ENCODE data around the gene SYNE2.
"Not testable (repeated sequence)": the region's sequence is repeated elsewhere in the genome, so short reads cannot be mapped to it uniquely, and the experiment has no call there.

Gene SYNE2

GRCh38 chr14:64092338-64092737 is 239.5 kb downstream of the SYNE2 start:
- Mint-ChIP-seq H3K27me3 (no peaks in the 10 kb centered on the region), H3K36me3 (peaks cover 55% of the 10 kb centered on the region), H3K9me3 (no peaks in the 10 kb centered on the region), H3K4me1 (no peaks in the 10 kb centered on the region), H3K27ac (no peak overlapping the region), H3K4me3 (no peak overlapping the region)
- CTCF ChIA-PET = no interaction called here
- no peak for DNase-seq

GRCh38 chr14:64092940-64093339 is 240.1 kb downstream of the SYNE2 start:
- H3K27me3 Mint-ChIP-seq = no peaks in the 10 kb centered on the region
- H3K27ac Mint-ChIP-seq = no peak overlapping the region
- no peak for DNase-seq
- H3K4me3 Mint-ChIP-seq = no peak overlapping the region
- H3K36me3 Mint-ChIP-seq = peaks cover 58% of the 10 kb centered on the region
- no peaks in the 10 kb centered on the region for H3K4me1 Mint-ChIP-seq
- no peaks in the 10 kb centered on the region for H3K9me3 Mint-ChIP-seq
- CTCF ChIA-PET = no interaction called here

- no peaks in the 10 kb centered on the region for H3K9me3 Mint-ChIP-seq
- no peaks in the 10 kb centered on the region for H3K4me1 Mint-ChIP-seq
- no peak overlapping the region for H3K4me3 Mint-ChIP-seq
- DNase-seq = no peak
- H3K27ac Mint-ChIP-seq = no peak overlapping the region
- CTCF ChIA-PET = no interaction called here
- no peaks in the 10 kb centered on the region for H3K27me3 Mint-ChIP-seq
- peaks cover 65% of the 10 kb centered on the region for H3K36me3 Mint-ChIP-seq
Observed at GRCh38 chr14:64095620-64096019, 242.8 kb downstream of the SYNE2 start.

- no peak for DNase-seq
- no peaks in the 10 kb centered on the region for H3K4me1 Mint-ChIP-seq
- no peaks in the 10 kb centered on the region for H3K9me3 Mint-ChIP-seq
- CTCF ChIA-PET = interaction anchor here (0.6 kb wide), 1 partner anchor 165 kb away, joined by 3 read pairs; no protein-coding TSS in a partner anchor
- peak overlapping the region; percentile 46 for H3K27ac Mint-ChIP-seq
- peaks cover 68% of the 10 kb centered on the region for H3K36me3 Mint-ChIP-seq
- H3K27me3 Mint-ChIP-seq = no peaks in the 10 kb centered on the region
- H3K4me3 Mint-ChIP-seq = no peak overlapping the region
Observed at GRCh38 chr14:64098120-64098519, 245.3 kb downstream of the SYNE2 start.

- H3K4me3 Mint-ChIP-seq = no peak overlapping the region
- CTCF ChIA-PET = no interaction called here
- H3K4me1 Mint-ChIP-seq = no peaks in the 10 kb centered on the region
- H3K9me3 Mint-ChIP-seq = no peaks in the 10 kb centered on the region
- H3K36me3 Mint-ChIP-seq = peaks cover 54% of the 10 kb centered on the region
- no peak overlapping the region for H3K27ac Mint-ChIP-seq
- H3K27me3 Mint-ChIP-seq = no peaks in the 10 kb centered on the region
- no peak for DNase-seq
Observed at GRCh38 chr14:64107438-64107837, 254.6 kb downstream of the SYNE2 start.

- H3K27ac Mint-ChIP-seq = no peak overlapping the region
- DNase-seq = no peak
- H3K4me1 Mint-ChIP-seq = peaks cover 10% of the 10 kb centered on the region
- CTCF ChIA-PET = no interaction called here
- H3K36me3 Mint-ChIP-seq = peaks cover 55% of the 10 kb centered on the region
- no peak overlapping the region for H3K4me3 Mint-ChIP-seq
- no peaks in the 10 kb centered on the region for H3K9me3 Mint-ChIP-seq
- H3K27me3 Mint-ChIP-seq = no peaks in the 10 kb centered on the region
Observed at GRCh38 chr14:64109819-64110554, 257.2 kb downstream of the SYNE2 start.

GRCh38 chr14:64110802-64111201 is 258.0 kb downstream of the SYNE2 start:
- peaks cover 57% of the 10 kb centered on the region for H3K36me3 Mint-ChIP-seq

GRCh38 chr14:64112867-64113678 is 260.3 kb downstream of the SYNE2 start:
- Mint-ChIP-seq H3K36me3 (peaks cover 56% of the 10 kb centered on the region), H3K27ac (no peak overlapping the region), H3K27me3 (no peaks in the 10 kb centered on the region), H3K9me3 (no peaks in the 10 kb centered on the region), H3K4me3 (no peak overlapping the region), H3K4me1 (peaks cover 10% of the 10 kb centered on the region)
- no peak for DNase-seq
- CTCF ChIA-PET = no interaction called here

More at GRCh38 chr14:64110802-64111201, 258.0 kb downstream of the SYNE2 start:
- H3K9me3 Mint-ChIP-seq = no peaks in the 10 kb centered on the region
- CTCF ChIA-PET = no interaction called here
- no peak overlapping the region for H3K4me3 Mint-ChIP-seq
- no peak for DNase-seq
- H3K27ac Mint-ChIP-seq = no peak overlapping the region
- H3K4me1 Mint-ChIP-seq = peaks cover 10% of the 10 kb centered on the region
- no peaks in the 10 kb centered on the region for H3K27me3 Mint-ChIP-seq

- H3K36me3 Mint-ChIP-seq = peaks cover 57% of the 10 kb centered on the region
Observed at GRCh38 chr14:64114166-64114565, 261.4 kb downstream of the SYNE2 start.

GRCh38 chr14:64114796-64115195 is 262.0 kb downstream of the SYNE2 start:
- Mint-ChIP-seq H3K4me1 (peaks cover 10% of the 10 kb centered on the region), H3K4me3 (no peak overlapping the region), H3K36me3 (peaks cover 63% of the 10 kb centered on the region), H3K27ac (peak overlapping the region; percentile 24), H3K9me3 (no peaks in the 10 kb centered on the region), H3K27me3 (no peaks in the 10 kb centered on the region)
- CTCF ChIA-PET = no interaction called here
- no peak for DNase-seq

More at GRCh38 chr14:64114166-64114565, 261.4 kb downstream of the SYNE2 start:
- CTCF ChIA-PET = no interaction called here
- H3K27ac Mint-ChIP-seq = peak overlapping the region; percentile 24
- no peak for DNase-seq
- no peaks in the 10 kb centered on the region for H3K9me3 Mint-ChIP-seq
- no peak overlapping the region for H3K4me3 Mint-ChIP-seq
- H3K27me3 Mint-ChIP-seq = no peaks in the 10 kb centered on the region
- H3K4me1 Mint-ChIP-seq = peaks cover 10% of the 10 kb centered on the region

- Mint-ChIP-seq H3K27ac (no peak overlapping the region), H3K4me3 (no peak overlapping the region)
Observed at GRCh38 chr14:64115401-64115800, 262.6 kb downstream of the SYNE2 start.

GRCh38 chr14:64117671-64118402 is 265.0 kb downstream of the SYNE2 start:
- no peak for DNase-seq
- Mint-ChIP-seq H3K4me3 (no peak overlapping the region), H3K27me3 (no peaks in the 10 kb centered on the region), H3K36me3 (peaks cover 65% of the 10 kb centered on the region), H3K9me3 (no peaks in the 10 kb centered on the region), H3K4me1 (peaks cover 10% of the 10 kb centered on the region), H3K27ac (no peak overlapping the region)
- CTCF ChIA-PET = no interaction called here

More at GRCh38 chr14:64115401-64115800, 262.6 kb downstream of the SYNE2 start:
- H3K36me3 Mint-ChIP-seq = peaks cover 63% of the 10 kb centered on the region
- H3K27me3 Mint-ChIP-seq = no peaks in the 10 kb centered on the region
- DNase-seq = no peak
- peaks cover 10% of the 10 kb centered on the region for H3K4me1 Mint-ChIP-seq
- no peaks in the 10 kb centered on the region for H3K9me3 Mint-ChIP-seq
- CTCF ChIA-PET = no interaction called here

- H3K27ac Mint-ChIP-seq, H3K9me3 Mint-ChIP-seq, H3K4me3 Mint-ChIP-seq, H3K27me3 Mint-ChIP-seq, H3K4me1 Mint-ChIP-seq, DNase-seq, CTCF ChIA-PET: not testable (repeated sequence)
- H3K36me3 Mint-ChIP-seq = peaks cover 65% of the 10 kb centered on the region
Observed at GRCh38 chr14:64118403-64118742, 265.6 kb downstream of the SYNE2 start.

- Mint-ChIP-seq H3K4me3 (no peak overlapping the region), H3K27ac (no peak overlapping the region), H3K27me3 (no peaks in the 10 kb centered on the region), H3K36me3 (peaks cover 64% of the 10 kb centered on the region), H3K9me3 (no peaks in the 10 kb centered on the region), H3K4me1 (peaks cover 7% of the 10 kb centered on the region)
- CTCF ChIA-PET = no interaction called here
- no peak for DNase-seq
Observed at GRCh38 chr14:64118892-64119291, 266.1 kb downstream of the SYNE2 start.

Measured in activated naive CD4-positive, alpha-beta T cell treated with anti-CD3 and anti-CD28 coated beads, Interleukin-2, amount 10 ng/mL, durations not matched to agents 7 days and 5 days (primary cell).